Endothelial cell of umbilical vein (primary cell): ENCODE results near the gene POLA1. TPM values are rescaled to one million over a fixed set of nuclear protein-coding genes. Genes with fewer than 3 reads are reported as not detected.

Experiments
- BruUV-seq: library from RNA; stranded (reverse); fragments of 400-500 nt; replicated peaks from 2 replicates; lab custom pipeline; 2021; lab: Mats Ljungman, UMichigan
- CTCF ChIA-PET: fragments of 300-600, 350-600 bp; sonication (Branson Sonifier 250); formaldehyde crosslinking; loops from one replicate; lab custom pipeline; 2021; ENCODE audit warnings: antibody characterized with exemption, inconsistent platforms; lab: Charles Lee
- POLR2A ChIA-PET: fragments of 300-600, 350-600 bp; sonication (Branson Sonifier 250); formaldehyde crosslinking; loops from one replicate; lab custom pipeline; 2021; ENCODE audit warnings: antibody characterized with exemption, inconsistent platforms; lab: Charles Lee
- DNase-seq: peaks from one replicate; pipeline ENCODE4 v3.0.0-alpha.2; 2011; ENCODE audit warnings: low read depth, low spot score
- FAIRE-seq: peaks from 2 replicates; lab custom pipeline; 2011; peaks lifted over from hg19 to GRCh38; lab: Jason Lieb, UNC
- H2AFZ ChIP-seq: 2 replicates; pipeline ENCODE4 v1.6.0; 2012; ENCODE audit warnings: low read depth, low read length, control low read depth, inconsistent platforms
- H3K27ac ChIP-seq: 2 replicates; pipeline ENCODE4 v1.5.1; 2011; ENCODE audit warnings: low read depth, mild to moderate bottlenecking, control low read depth, low read length, moderate library complexity; ENCODE audit not compliant: insufficient read depth
- H3K27me3 ChIP-seq, 2 experiments: 2 replicates each; pipeline versions ENCODE4 v1.6.0 to v1.6.1; 2011; ENCODE audit warnings: low read length in 2 of 2, mixed read lengths in 1 of 2; ENCODE audit not compliant: control insufficient read depth in 2 of 2, insufficient read depth in 2 of 2
- H3K36me3 ChIP-seq, 2 experiments: 2 replicates in 1 of 2; 3 replicates in 1 of 2; pipeline ENCODE4 v1.5.1; 2011; ENCODE audit warnings: low read length in 2 of 2, mild to moderate bottlenecking in 1 of 2, moderate library complexity in 1 of 2; ENCODE audit not compliant: control insufficient read depth in 2 of 2, insufficient read depth in 2 of 2; ENCODE audit errors: extremely low read depth in 1 of 2
- H3K4me1 ChIP-seq: 3 replicates; pipeline ENCODE4 v1.5.1; 2011; ENCODE audit warnings: mild to moderate bottlenecking, low read length; ENCODE audit not compliant: control insufficient read depth, insufficient read depth; ENCODE audit errors: extremely low read depth
- H3K4me2 ChIP-seq: 2 replicates; pipeline ENCODE4 v1.6.1; 2011; ENCODE audit warnings: low read length, control low read depth, mixed read lengths; ENCODE audit not compliant: insufficient read depth
- H3K4me3 ChIP-seq, 3 experiments: fragments of 200-600 bp in 1 of 3; sonication (generic), shearing (Covaris generic) in 1 of 3; replicated peaks in 1 of 3; 2 replicates each; pipeline ENCODE4 v1.5.1; 2011 to 2016; ENCODE audit warnings: control low read depth in 3 of 3, low read length in 3 of 3, mild to moderate bottlenecking in 2 of 3, inconsistent platforms in 1 of 3, low read depth in 1 of 3, moderate library complexity in 1 of 3; ENCODE audit not compliant: insufficient read depth in 1 of 3
- H3K79me2 ChIP-seq: 2 replicates; pipeline ENCODE4 v1.6.0; 2012; ENCODE audit warnings: low read length, inconsistent platforms; ENCODE audit not compliant: control insufficient read depth, insufficient read depth
- H3K9ac ChIP-seq: replicated peaks from 2 replicates; pipeline ENCODE3; 2011; ENCODE audit warnings: low read length, control low read depth; ENCODE audit not compliant: insufficient read depth; ENCODE audit errors: extremely low read depth
- H3K9me1 ChIP-seq: replicated peaks from 3 replicates; pipeline ENCODE4 v1.6.0; 2011; ENCODE audit warnings: mild to moderate bottlenecking, low read length; ENCODE audit not compliant: control insufficient read depth, insufficient read depth; ENCODE audit errors: extremely low read depth
- H3K9me3 ChIP-seq: replicated peaks from 2 replicates; pipeline ENCODE4 v1.5.1; 2012; ENCODE audit warnings: low read length, inconsistent platforms; ENCODE audit not compliant: control insufficient read depth, insufficient read depth
- H4K20me1 ChIP-seq: replicated peaks from 2 replicates; pipeline ENCODE3; 2011; ENCODE audit warnings: mild to moderate bottlenecking, low read length; ENCODE audit not compliant: control insufficient read depth, insufficient read depth; ENCODE audit errors: extremely low read depth
- CTCF ChIP-seq, 2 donors: IDR thresholded peaks; 1 replicate in 1 of 2; 2 replicates in 1 of 2; pipeline ENCODE4 v1.5.1; 2011; ENCODE audit warnings: low read length in 2 of 2, mild to moderate bottlenecking in 2 of 2, moderate library complexity in 2 of 2, control low read depth in 1 of 2, inconsistent platforms in 1 of 2, low read depth in 1 of 2; ENCODE audit not compliant: insufficient read depth in 1 of 2; ENCODE audit errors: extremely low read depth in 1 of 2
- EZH2 ChIP-seq: IDR thresholded peaks from 2 replicates; pipeline ENCODE4 v1.6.1; 2012; ENCODE audit warnings: borderline replicate concordance, low read depth, mild to moderate bottlenecking, moderate library complexity, low read length, inconsistent platforms; ENCODE audit not compliant: severe bottlenecking
- FOS ChIP-seq: IDR thresholded peaks from 2 replicates; pipeline ENCODE4 v1.6.1; 2011; ENCODE audit warnings: mild to moderate bottlenecking, low read length, moderate library complexity, borderline replicate concordance; ENCODE audit not compliant: insufficient read depth
- GATA2 ChIP-seq: IDR thresholded peaks from 2 replicates; pipeline ENCODE4 v1.7.0; 2011; ENCODE audit warnings: low read depth, mild to moderate bottlenecking, moderate library complexity, mixed read lengths, low read length; ENCODE audit not compliant: insufficient read length, insufficient read depth
- JUN ChIP-seq: IDR thresholded peaks from 2 replicates; pipeline ENCODE4 v1.6.1; 2011; ENCODE audit warnings: borderline replicate concordance, low read depth; ENCODE audit not compliant: insufficient read length, insufficient read depth
- MYC ChIP-seq: IDR thresholded peaks from one replicate; pipeline ENCODE4 v1.6.1; 2011; ENCODE audit warnings: mild to moderate bottlenecking, low read depth, low read length
- POLR2AphosphoS5 ChIP-seq: IDR thresholded peaks from 2 replicates; pipeline ENCODE4 v1.6.1; 2012; ENCODE audit warnings: low read depth, mild to moderate bottlenecking, control low read depth, low read length, moderate library complexity; ENCODE audit not compliant: insufficient read depth
- dilution Hi-C: fragments of 300-500 bp; cut with MboI; formaldehyde crosslinking; loops from one replicate; pipeline ENCODE4 v1.15.0; 2019; ENCODE audit warnings: low sequenced_read_pairs; ENCODE audit not compliant: extremely low pct_ligation_motif_present
- intact Hi-C: fragments of 100-400 bp; cut with micrococcal nuclease; formaldehyde crosslinking; loops from one replicate; pipeline ENCODE4 v1.10.0; 2022
- polyA plus RNA-seq, 4 experiments: library from polyadenylated mRNA; depleted of rRNA in 3 of 4; stranded (reverse) in 3 of 4; unstranded in 1 of 4; fragments of >200 nt; gene quantifications; 2 replicates each; pipeline versions ENCODE4 v1.2.1 to v1.2.3, GENCODE V29; 2011 to 2012; ENCODE audit warnings: missing spikeins in 1 of 4
- total RNA-seq: library from RNA; stranded (reverse); gene quantifications from 2 replicates; pipeline ENCODE4 v1.2.3, GENCODE V29; 2021

The POLA1 gene
- total and polyA plus RNA-seq, 2 donors (not counting 3 experiments of a cell fraction or from before 2014, with no cell fraction given): 1.8 to 18.6 TPM

GRCh38 chrX:24657671-24658386 is 35.9 kb upstream of the POLA1 start:
- H3K27me3 ChIP-seq: no peaks in the 10 kb centered on the region
- ChIA-PET CTCF (no interaction called here), POLR2A (no interaction called here)
- no peaks in the 10 kb centered on the region for H3K36me3 ChIP-seq
- no peaks in the 10 kb centered on the region for H3K9me1 ChIP-seq
- no peaks in the 10 kb centered on the region for H4K20me1 ChIP-seq
- BruUV-seq: no TSS peak
- dilution Hi-C loops (no loop called here), intact Hi-C loops (no loop called here)
- no peaks in the 10 kb centered on the region for H3K79me2 ChIP-seq
- H2AFZ ChIP-seq: no peak overlapping the region
- no peak overlapping the region for H3K4me3 ChIP-seq
- no peak overlapping the region for H3K9ac ChIP-seq
- H3K27ac ChIP-seq: no peak overlapping the region
- FAIRE-seq: no peak
- no peaks in the 10 kb centered on the region for H3K4me1 ChIP-seq
- TF ChIP-seq POLR2AphosphoS5 (no peak), FOS (no peak), MYC (no peak), GATA2 (no peak)
- DNase-seq: no peak
- no peak overlapping the region for H3K4me2 ChIP-seq
- no peaks in the 10 kb centered on the region for H3K9me3 ChIP-seq

- no TSS peak for BruUV-seq
- no peak overlapping the region for H3K4me3 ChIP-seq
- dilution Hi-C loops (no loop called here), intact Hi-C loops (no loop called here)
- FAIRE-seq (no peak), DNase-seq (no peak)
- CTCF ChIA-PET: no interaction called here
- no peaks in the 10 kb centered on the region for H3K9me3 ChIP-seq
- no peaks in the 10 kb centered on the region for H3K36me3 ChIP-seq
- no peaks in the 10 kb centered on the region for H4K20me1 ChIP-seq
- no peaks in the 10 kb centered on the region for H3K79me2 ChIP-seq
- POLR2A ChIA-PET: no interaction called here
- H3K27ac ChIP-seq: no peak overlapping the region
- H3K9ac ChIP-seq: no peak overlapping the region
- TF ChIP-seq FOS: no peak
- no peak for TF ChIP-seq JUN
- no peak for TF ChIP-seq POLR2AphosphoS5
- no peak for TF ChIP-seq GATA2
- no peak for TF ChIP-seq EZH2
- no peak for TF ChIP-seq CTCF (IDR thresholded peaks at IDR 0.05; ENCODE audit: extremely low read depth in 1 of 2, insufficient read depth in 1 of 2, low read depth in 1 of 2, low read length in 2 of 2)
- no peak overlapping the region for H2AFZ ChIP-seq
- no peaks in the 10 kb centered on the region for H3K4me1 ChIP-seq
- H3K27me3 ChIP-seq: no peaks in the 10 kb centered on the region
- no peaks in the 10 kb centered on the region for H3K9me1 ChIP-seq
- no peak overlapping the region for H3K4me2 ChIP-seq
These were observed 35.3 kb upstream of the POLA1 start for GRCh38 chrX:24658421-24658820.
